Measurements from ENCODE around the gene UBE2G1. TPM values are rescaled to one million over a fixed set of nuclear protein-coding genes. Genes with fewer than 3 reads are reported as not detected.

The UBE2G1 gene
- total and polyA plus RNA-seq, 9 of the 15 experiments (the other 6 are each of a cell fraction or from before 2014, with no cell fraction given): 10.1 to 65.9 (median 29.7) TPM

DNA sequence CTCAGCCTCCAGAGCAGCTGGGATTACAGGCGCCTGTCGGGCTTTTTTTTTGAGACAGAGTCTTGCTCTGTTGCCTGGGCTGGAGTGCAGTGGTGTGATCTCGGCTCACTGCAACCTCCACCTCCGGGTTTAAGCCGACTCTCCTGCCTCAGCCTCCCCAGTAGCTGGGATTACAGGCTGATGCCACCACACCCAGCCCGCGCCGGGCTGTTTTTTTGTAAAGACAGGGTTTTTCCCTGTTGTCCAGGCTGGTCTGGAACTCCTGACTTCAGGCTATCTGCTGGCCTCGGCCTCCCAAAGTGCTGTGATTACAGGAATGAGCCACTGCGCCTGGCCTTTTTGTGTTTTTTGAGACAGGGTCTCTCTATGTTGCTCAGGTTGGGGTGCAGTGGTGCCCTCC lies 39.9 kb upstream of the UBE2G1 start (continued):
- TF ChIP-seq, protein P1, sequence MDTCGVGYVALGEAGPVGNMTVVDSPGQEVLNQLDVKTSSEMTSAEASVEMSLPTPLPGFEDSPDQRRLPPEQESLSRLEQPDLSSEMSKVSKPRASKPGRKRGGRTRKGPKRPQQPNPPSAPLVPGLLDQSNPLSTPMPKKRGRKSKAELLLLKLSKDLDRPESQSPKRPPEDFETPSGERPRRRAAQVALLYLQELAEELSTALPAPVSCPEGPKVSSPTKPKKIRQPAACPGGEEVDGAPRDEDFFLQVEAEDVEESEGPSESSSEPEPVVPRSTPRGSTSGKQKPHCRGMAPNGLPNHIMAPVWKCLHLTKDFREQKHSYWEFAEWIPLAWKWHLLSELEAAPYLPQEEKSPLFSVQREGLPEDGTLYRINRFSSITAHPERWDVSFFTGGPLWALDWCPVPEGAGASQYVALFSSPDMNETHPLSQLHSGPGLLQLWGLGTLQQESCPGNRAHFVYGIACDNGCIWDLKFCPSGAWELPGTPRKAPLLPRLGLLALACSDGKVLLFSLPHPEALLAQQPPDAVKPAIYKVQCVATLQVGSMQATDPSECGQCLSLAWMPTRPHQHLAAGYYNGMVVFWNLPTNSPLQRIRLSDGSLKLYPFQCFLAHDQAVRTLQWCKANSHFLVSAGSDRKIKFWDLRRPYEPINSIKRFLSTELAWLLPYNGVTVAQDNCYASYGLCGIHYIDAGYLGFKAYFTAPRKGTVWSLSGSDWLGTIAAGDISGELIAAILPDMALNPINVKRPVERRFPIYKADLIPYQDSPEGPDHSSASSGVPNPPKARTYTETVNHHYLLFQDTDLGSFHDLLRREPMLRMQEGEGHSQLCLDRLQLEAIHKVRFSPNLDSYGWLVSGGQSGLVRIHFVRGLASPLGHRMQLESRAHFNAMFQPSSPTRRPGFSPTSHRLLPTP (IDR thresholded peaks at IDR 0.05; ENCODE audit: borderline replicate concordance, extremely low read depth, insufficient read length): no peak
- no peak for TF ChIP-seq POU5F1 (IDR thresholded peaks at IDR 0.05; ENCODE audit: borderline replicate concordance, low read depth, low read length, partially characterized antibody)
- no peak for TF ChIP-seq NCOA6 (IDR thresholded peaks at IDR 0.05)

DNA sequence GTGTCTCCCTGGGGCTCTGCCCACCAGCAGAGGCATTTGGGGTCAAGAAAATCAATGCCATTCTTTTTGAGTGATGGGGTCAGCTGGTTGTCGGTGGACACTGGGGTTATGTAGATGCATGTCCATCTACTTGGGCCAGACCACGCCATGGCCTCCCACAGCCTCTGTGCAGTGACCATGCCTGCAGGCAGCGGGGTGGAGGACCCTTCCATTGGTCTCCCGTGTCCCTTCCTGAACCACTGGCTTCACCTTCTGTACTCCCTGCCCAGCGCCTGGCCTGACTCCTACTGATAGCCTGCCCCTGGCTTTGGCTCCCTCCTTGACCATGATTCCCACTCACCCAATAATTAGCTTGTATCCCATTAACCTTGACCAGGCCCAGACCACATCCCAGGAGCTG lies 39.2 kb upstream of the UBE2G1 start:
- no peaks in the 10 kb centered on the region for H4K20me1 ChIP-seq (replicated peaks; ENCODE audit: control insufficient read depth, insufficient read depth, low read length)
- no peak overlapping the region for H3K4me2 ChIP-seq (ENCODE audit: insufficient read depth, low read length)
- POLR2A ChIA-PET: interaction anchor here (0.8 to 1.9 kb wide), 2 partner anchors 11 to 167 kb away, joined by 3 to 7 read pairs; no protein-coding TSS in a partner anchor
- no peak for TF ChIP-seq KLF6 (CRISPR knock-in tag; IDR thresholded peaks at IDR 0.05; ENCODE audit: borderline replicate concordance)
- no peak for TF ChIP-seq YY1 (IDR thresholded peaks at IDR 0.05; ENCODE audit: borderline replicate concordance in 1 of 3, control insufficient read depth in 1 of 3, extremely low read depth in 1 of 3, insufficient read depth in 3 of 3, insufficient read length in 1 of 3, insufficient replicate concordance in 2 of 3, low read depth in 1 of 3, low read length in 2 of 3)
- no peak for TF ChIP-seq LARP7 (IDR thresholded peaks at IDR 0.05)
- TF ChIP-seq ESRRA (IDR thresholded peaks at IDR 0.05; ENCODE audit: borderline replicate concordance, low read depth): no peak
- no peak for TF ChIP-seq ZNF217 (CRISPR knock-in tag; IDR thresholded peaks at IDR 0.05)
- no peak for TF ChIP-seq NCOA6 (IDR thresholded peaks at IDR 0.05)
- no peak for TF ChIP-seq PHB2 (IDR thresholded peaks at IDR 0.05; ENCODE audit: low read depth)
- TF ChIP-seq ZNF695 (CRISPR knock-in tag; IDR thresholded peaks at IDR 0.05): no peak
- no peak for TF ChIP-seq NFATC3 (IDR thresholded peaks at IDR 0.05)
- TF ChIP-seq HDGF (IDR thresholded peaks at IDR 0.05): no peak
- no peak for TF ChIP-seq HDAC8 (tag; IDR thresholded peaks at IDR 0.05)
- no peak for TF ChIP-seq ZNF583 (CRISPR knock-in tag; IDR thresholded peaks at IDR 0.05)
- no peak for TF ChIP-seq SPI1 (IDR thresholded peaks at IDR 0.05; ENCODE audit: borderline replicate concordance, low read depth, low read length)
- no peak for TF ChIP-seq ZNF146 (CRISPR knock-in tag; IDR thresholded peaks at IDR 0.05; ENCODE audit: unreplicated experiment)
- no peaks in the 10 kb centered on the region for H3K36me3 ChIP-seq (ENCODE audit: control insufficient read depth, insufficient read depth, low read length)
- no TSS peak for BruUV-seq (replicated peaks)
- H3K9me1 ChIP-seq (ENCODE audit: control insufficient read depth, insufficient read depth, low read length): no peaks in the 10 kb centered on the region
- ATAC-seq: no peak
- H3K9me3 ChIP-seq (replicated peaks; ENCODE audit: control insufficient read depth, insufficient read depth, low read depth, low read length): no peaks in the 10 kb centered on the region
- DNase-seq (ENCODE audit: extremely low read depth in 1 of 4, low spot score in 3 of 4): no peak
- H3K27ac ChIP-seq (ENCODE audit: extremely low read depth, low read depth, low read length): no peak overlapping the region
- CTCF ChIA-PET (ENCODE audit: low intra/inter-chr PET ratio): no interaction called here
- H2AFZ ChIP-seq (ENCODE audit: low read depth, low read length): no peak overlapping the region
- 34% methylated on average over 4 of the region's 5 CpGs for WGBS (ENCODE audit: insufficient coverage, low coverage, missing lambda C conversion rate)
- H3K79me2 ChIP-seq (ENCODE audit: control insufficient read depth, insufficient read depth, low read length): no peaks in the 10 kb centered on the region
- no peaks in the 10 kb centered on the region for H3K27me3 ChIP-seq (ENCODE audit: control insufficient read depth in 2 of 2, insufficient read depth in 2 of 2, low read length in 2 of 2)
- in situ Hi-C loops (cut with MboI) (no loop called here), intact Hi-C loops (cut with micrococcal nuclease) (no loop called here)
- FAIRE-seq: no peak
- no peak overlapping the region for H3K4me3 ChIP-seq
- no peaks in the 10 kb centered on the region; a peak in 1 of 5 replicates for H3K4me1 ChIP-seq (replicated peaks in 1 of 2; ENCODE audit: control insufficient read depth in 2 of 2, insufficient read depth in 2 of 2, low read length in 2 of 2)
- no peak overlapping the region for H3K9ac ChIP-seq (ENCODE audit: insufficient read depth in 1 of 2, low read depth in 2 of 2, low read length in 2 of 2)

Measured in K562 (cell line).